H1 (cell line): ENCODE data around the gene SERPINB8. TPM values are rescaled to one million over a fixed set of nuclear protein-coding genes. Genes with fewer than 3 reads are reported as not detected.

Source experiments
- EGR1 ChIP-seq: IDR thresholded peaks from 2 replicates; pipeline ENCODE4 v1.6.1; 2011; ENCODE audit warnings: low read depth, low read length, borderline replicate concordance
- polyA plus RNA-seq, 7 experiments: library from polyadenylated mRNA; depleted of rRNA in 3 of 7; stranded (reverse) in 5 of 7; unstranded in 2 of 7; fragments of >200 nt in 5 of 7; fragments of 200-250 nt in 2 of 7; gene quantifications; 1 replicate in 5 of 7; 2 replicates in 1 of 7; 4 replicates in 1 of 7; pipeline versions ENCODE4 v1.2.1 to v1.2.3, GENCODE V29; 2011 to 2013; ENCODE audit warnings: missing spikeins in 2 of 7, mixed read lengths in 2 of 7
- total RNA-seq: library from RNA; stranded (reverse); fragmentation: NEBNext Ultra II Directional; extraction: Animal tissue kit (Norgen Biotek cat#: 25700); gene quantifications from 2 replicates; pipeline ENCODE4 v1.2.1, GENCODE V29; 2021
- TF ChIP-seq, protein P1 (sequence below): IDR thresholded peaks from 2 replicates; pipeline ENCODE4 v1.6.1; 2011; ENCODE audit warnings: low read depth, mild to moderate bottlenecking, low read length; ENCODE audit not compliant: insufficient read depth
- TF ChIP-seq, protein P2 (sequence below): IDR thresholded peaks from 2 replicates; pipeline ENCODE4 v1.6.1; 2012; ENCODE audit warnings: low read length, inconsistent platforms

SERPINB8 gene
- total and polyA plus RNA-seq, 2 of the 8 experiments (the other 6 are each of a cell fraction or from before 2014, with no cell fraction given), result 0.42 to 1.2 TPM

DNA sequence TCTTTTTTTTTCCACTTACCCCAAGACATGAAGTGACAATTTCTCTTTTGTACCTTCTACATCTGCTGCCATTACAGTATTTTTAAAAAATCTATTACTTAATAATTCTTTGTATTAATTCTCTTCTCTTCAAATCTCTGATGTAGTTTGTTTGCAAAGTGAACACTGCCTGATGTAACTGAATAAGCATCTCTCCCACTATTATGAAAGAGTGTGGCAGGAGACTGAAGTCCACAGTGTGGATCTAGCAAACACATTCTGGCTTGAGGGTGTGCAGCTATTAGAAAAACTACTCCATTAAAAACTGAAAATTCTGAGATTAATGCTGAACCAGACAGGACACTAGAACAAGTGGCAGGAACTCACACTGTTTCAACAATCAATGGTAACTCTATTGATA is 5.0 kb upstream of the SERPINB8 start (continued):
- TF ChIP-seq, protein P1, sequence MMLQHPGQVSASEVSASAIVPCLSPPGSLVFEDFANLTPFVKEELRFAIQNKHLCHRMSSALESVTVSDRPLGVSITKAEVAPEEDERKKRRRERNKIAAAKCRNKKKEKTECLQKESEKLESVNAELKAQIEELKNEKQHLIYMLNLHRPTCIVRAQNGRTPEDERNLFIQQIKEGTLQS, result no peak
- TF ChIP-seq EGR1, result no peak
- TF ChIP-seq, protein P2, sequence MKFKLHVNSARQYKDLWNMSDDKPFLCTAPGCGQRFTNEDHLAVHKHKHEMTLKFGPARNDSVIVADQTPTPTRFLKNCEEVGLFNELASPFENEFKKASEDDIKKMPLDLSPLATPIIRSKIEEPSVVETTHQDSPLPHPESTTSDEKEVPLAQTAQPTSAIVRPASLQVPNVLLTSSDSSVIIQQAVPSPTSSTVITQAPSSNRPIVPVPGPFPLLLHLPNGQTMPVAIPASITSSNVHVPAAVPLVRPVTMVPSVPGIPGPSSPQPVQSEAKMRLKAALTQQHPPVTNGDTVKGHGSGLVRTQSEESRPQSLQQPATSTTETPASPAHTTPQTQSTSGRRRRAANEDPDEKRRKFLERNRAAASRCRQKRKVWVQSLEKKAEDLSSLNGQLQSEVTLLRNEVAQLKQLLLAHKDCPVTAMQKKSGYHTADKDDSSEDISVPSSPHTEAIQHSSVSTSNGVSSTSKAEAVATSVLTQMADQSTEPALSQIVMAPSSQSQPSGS, result no peak
